H1 (cell line): ENCODE results near the gene SBNO1. TPM values are rescaled to one million over a fixed set of nuclear protein-coding genes. Genes with fewer than 3 reads are reported as not detected.
"Not testable (repeated sequence)": the region's sequence is repeated elsewhere in the genome, so short reads cannot be mapped to it uniquely, and the experiment has no call there.

Source experiments
- CTCF ChIA-PET: fragments of 300-600 bp; sonication (Branson Sonifier 250); formaldehyde crosslinking; loops from one replicate; lab custom pipeline; 2021; ENCODE audit not compliant: partially characterized antibody; lab: Charles Lee
- POLR2A ChIA-PET: fragments of 300-600 bp; sonication (Branson Sonifier 250); formaldehyde crosslinking; loops from one replicate; lab custom pipeline; 2021; ENCODE audit warnings: inconsistent platforms; ENCODE audit not compliant: partially characterized antibody; lab: Charles Lee
- DNase-seq, 2 experiments: peaks; one replicate each; pipeline versions ENCODE4 v3.0.0 to v3.0.0-alpha.2; 2010 to 2022; ENCODE audit warnings: low spot score in 2 of 2, low read depth in 1 of 2, mixed read lengths in 1 of 2
- FAIRE-seq: peaks from 2 replicates; lab custom pipeline; 2011; peaks lifted over from hg19 to GRCh38; lab: Jason Lieb, UNC
- H2AFZ ChIP-seq: 2 replicates; pipeline ENCODE4 v1.8.1; 2012; ENCODE audit warnings: low read length, inconsistent platforms
- H2AK5ac ChIP-seq: 2 replicates; pipeline ENCODE4 v1.6.1; 2013; ENCODE audit warnings: low read depth, low read length
- H2BK120ac ChIP-seq: replicated peaks from 2 replicates; pipeline ENCODE3; 2013; ENCODE audit warnings: low read depth, low read length, inconsistent platforms
- H2BK12ac ChIP-seq: 2 replicates; pipeline ENCODE4 v1.6.1; 2013; ENCODE audit warnings: low read depth, low read length
- H2BK15ac ChIP-seq: 2 replicates; pipeline ENCODE4 v1.6.1; 2013; ENCODE audit warnings: low read length
- H2BK20ac ChIP-seq: 2 replicates; pipeline ENCODE4 v1.6.1; 2013; ENCODE audit warnings: low read length
- H2BK5ac ChIP-seq: 2 replicates; pipeline ENCODE4 v1.6.1; 2013; ENCODE audit warnings: low read depth, low read length
- H3K14ac ChIP-seq: 2 replicates; pipeline ENCODE4 v1.6.1; 2013; ENCODE audit warnings: inconsistent platforms; ENCODE audit not compliant: insufficient read length
- H3K18ac ChIP-seq: 2 replicates; pipeline ENCODE4 v1.6.1; 2013; ENCODE audit warnings: low read length; ENCODE audit errors: extremely low read depth
- H3K23ac ChIP-seq: 2 replicates; pipeline ENCODE4 v1.6.1; 2013; ENCODE audit warnings: inconsistent platforms; ENCODE audit not compliant: insufficient read length
- H3K23me2 ChIP-seq: 2 replicates; pipeline ENCODE4 v1.6.1; 2013; ENCODE audit warnings: low read depth, low read length
- H3K27ac ChIP-seq: 2 replicates; pipeline ENCODE4 v1.6.1; 2011; ENCODE audit warnings: low read depth, low read length, inconsistent platforms
- H3K27me3 ChIP-seq, 4 experiments: replicated peaks in 1 of 4; 1 replicate in 1 of 4; 2 replicates in 3 of 4; pipeline versions ENCODE4 v1.6.1 to v1.8.1; 2011 to 2013; ENCODE audit warnings: low read length in 3 of 4, mild to moderate bottlenecking in 3 of 4, inconsistent platforms in 2 of 4, mixed read lengths in 2 of 4, moderate library complexity in 1 of 4; ENCODE audit not compliant: control insufficient read depth in 3 of 4, insufficient read depth in 3 of 4; ENCODE audit errors: extremely low read depth in 1 of 4
- H3K36me3 ChIP-seq, 4 experiments: 2 replicates each; pipeline versions ENCODE4 v1.6.1 to v1.8.1; 2011 to 2013; ENCODE audit warnings: mild to moderate bottlenecking in 4 of 4, low read length in 3 of 4, moderate library complexity in 2 of 4, control low read depth in 1 of 4, inconsistent platforms in 1 of 4; ENCODE audit not compliant: insufficient read depth in 4 of 4, control insufficient read depth in 2 of 4
- H3K4ac ChIP-seq: replicated peaks from 2 replicates; pipeline ENCODE3; 2013; ENCODE audit warnings: low read length, low read depth, mixed read lengths, inconsistent platforms; ENCODE audit not compliant: insufficient read length
- H3K4me1 ChIP-seq, 4 experiments: replicated peaks in 1 of 4; 1 replicate in 1 of 4; 2 replicates in 3 of 4; pipeline versions ENCODE4 v1.6.1 to v1.8.1; 2011 to 2013; ENCODE audit warnings: low read length in 3 of 4, inconsistent platforms in 2 of 4, mixed read lengths in 1 of 4; ENCODE audit not compliant: insufficient read depth in 4 of 4, control insufficient read depth in 3 of 4
- H3K4me2 ChIP-seq, 2 experiments: 2 replicates each; pipeline versions ENCODE4 v1.6.1 to v1.8.1; 2011 to 2013; ENCODE audit warnings: low read depth in 2 of 2, low read length in 2 of 2, control low read depth in 1 of 2, inconsistent platforms in 1 of 2, mild to moderate bottlenecking in 1 of 2; ENCODE audit not compliant: insufficient read depth in 1 of 2
- H3K4me3 ChIP-seq, 4 experiments: fragments of 200-600, 300-600 bp in 1 of 4; sonication (generic), shearing (Covaris generic), sonication (Bioruptor Twin) in 1 of 4; 2 replicates each; pipeline versions ENCODE4 v1.5.1 to v1.8.1; 2011 to 2016; ENCODE audit warnings: low read length in 4 of 4, low read depth in 3 of 4, control low read depth in 2 of 4, inconsistent platforms in 2 of 4, mild to moderate bottlenecking in 2 of 4, mixed read lengths in 1 of 4, moderate library complexity in 1 of 4; ENCODE audit not compliant: insufficient read depth in 2 of 4; ENCODE audit errors: extremely low read depth in 1 of 4
- H3K56ac ChIP-seq: replicated peaks from 2 replicates; pipeline ENCODE3; 2013; ENCODE audit warnings: low read depth, mild to moderate bottlenecking, mixed read lengths, low read length, inconsistent platforms; ENCODE audit not compliant: insufficient read length
- H3K79me1 ChIP-seq: 2 replicates; pipeline ENCODE4 v1.6.1; 2013; ENCODE audit warnings: low read depth, low read length, control low read depth
- H3K79me2 ChIP-seq, 2 experiments: 2 replicates each; pipeline versions ENCODE4 v1.6.1 to v1.8.1; 2012 to 2013; ENCODE audit warnings: low read length in 2 of 2, mild to moderate bottlenecking in 2 of 2, inconsistent platforms in 1 of 2; ENCODE audit not compliant: insufficient read depth in 2 of 2, control insufficient read depth in 1 of 2
- H3K9ac ChIP-seq, 4 experiments: replicated peaks in 1 of 4; 1 replicate in 1 of 4; 2 replicates in 3 of 4; pipeline versions ENCODE4 v1.6.1 to v1.8.1; 2011 to 2013; ENCODE audit warnings: low read depth in 3 of 4, low read length in 3 of 4, control low read depth in 2 of 4, mild to moderate bottlenecking in 2 of 4, moderate library complexity in 2 of 4, inconsistent platforms in 1 of 4; ENCODE audit errors: extremely low read depth in 1 of 4
- H3K9me3 ChIP-seq, 2 experiments: 2 replicates each; pipeline versions ENCODE4 v1.6.1 to v1.8.1; 2012 to 2013; ENCODE audit warnings: mild to moderate bottlenecking in 2 of 2, moderate library complexity in 2 of 2, control low read depth in 1 of 2, inconsistent platforms in 1 of 2, low read depth in 1 of 2, low read length in 1 of 2, mixed read lengths in 1 of 2; ENCODE audit not compliant: insufficient read depth in 2 of 2
- H4K20me1 ChIP-seq, 2 experiments: replicated peaks in 1 of 2; 2 replicates each; pipeline versions ENCODE3 to v1.8.1; 2011 to 2013; ENCODE audit warnings: inconsistent platforms in 2 of 2, low read length in 2 of 2, mild to moderate bottlenecking in 1 of 2; ENCODE audit not compliant: insufficient read depth in 2 of 2, control insufficient read depth in 1 of 2
- H4K5ac ChIP-seq: 2 replicates; pipeline ENCODE4 v1.6.1; 2013; ENCODE audit warnings: low read length, low read depth, mixed read lengths, inconsistent platforms; ENCODE audit not compliant: insufficient read length
- H4K8ac ChIP-seq: 2 replicates; pipeline ENCODE4 v1.8.0; 2013; ENCODE audit warnings: mild to moderate bottlenecking, moderate library complexity, low read length, inconsistent platforms; ENCODE audit not compliant: insufficient read depth; ENCODE audit errors: extremely low read depth
- H4K91ac ChIP-seq: replicated peaks from 2 replicates; pipeline ENCODE3; 2013; ENCODE audit warnings: low read length, mixed read lengths, inconsistent platforms; ENCODE audit not compliant: insufficient read length
- WGBS, 2 experiments: shearing (Covaris generic) in 1 of 2; methylation state at CpG; one replicate each; pipeline versions ENCODE4 v1.1.6 to v1.1.7; 2013 to 2015; ENCODE audit warnings: low lambda C conversion rate in 2 of 2, mixed read lengths in 2 of 2, inconsistent platforms in 1 of 2, low coverage in 1 of 2, missing lambda C conversion rate in 1 of 2; ENCODE audit not compliant: insufficient replicate concordance in 2 of 2, insufficient coverage in 1 of 2, insufficient read length in 1 of 2; ENCODE audit errors: extremely low coverage in 1 of 2, missing lambda C conversion rate in 1 of 2; 5-methylcytosine and 5-hydroxymethylcytosine counted together
- polyA plus RNA-seq, 7 experiments: library from polyadenylated mRNA; depleted of rRNA in 3 of 7; stranded (reverse) in 5 of 7; unstranded in 2 of 7; fragments of >200 nt in 5 of 7; fragments of 200-250 nt in 2 of 7; gene quantifications; 1 replicate in 5 of 7; 2 replicates in 1 of 7; 4 replicates in 1 of 7; pipeline versions ENCODE4 v1.2.1 to v1.2.3, GENCODE V29; 2011 to 2013; ENCODE audit warnings: missing spikeins in 2 of 7, mixed read lengths in 2 of 7
- total RNA-seq: library from RNA; stranded (reverse); fragmentation: NEBNext Ultra II Directional; extraction: Animal tissue kit (Norgen Biotek cat#: 25700); gene quantifications from 2 replicates; pipeline ENCODE4 v1.2.1, GENCODE V29; 2021

The SBNO1 gene
- total and polyA plus RNA-seq, 2 of the 8 experiments (the other 6 are each of a cell fraction or from before 2014, with no cell fraction given), result 6.7 to 57.7 TPM

- not testable (repeated sequence) for H2AK5ac ChIP-seq, H3K36me3 ChIP-seq, H3K79me1 ChIP-seq, H3K4ac ChIP-seq, H3K9me3 ChIP-seq, H4K8ac ChIP-seq, H3K4me2 ChIP-seq, FAIRE-seq, H3K9ac ChIP-seq, H2BK12ac ChIP-seq, H3K4me1 ChIP-seq, H2BK5ac ChIP-seq, H3K18ac ChIP-seq, H3K23ac ChIP-seq, H3K27me3 ChIP-seq, H2BK120ac ChIP-seq, H3K23me2 ChIP-seq, H2AFZ ChIP-seq, H3K4me3 ChIP-seq, H4K5ac ChIP-seq, H3K27ac ChIP-seq, H2BK20ac ChIP-seq, DNase-seq, H2BK15ac ChIP-seq, H3K79me2 ChIP-seq, H3K56ac ChIP-seq, H4K91ac ChIP-seq, H4K20me1 ChIP-seq, H3K14ac ChIP-seq
- ChIA-PET CTCF (interaction anchor here (0.6 to 2.0 kb wide), 4 partner anchors 9 to 172 kb away, joined by 3 to 7 read pairs (median 4); no protein-coding TSS in a partner anchor), POLR2A (interaction anchor here (1.1 to 1.8 kb wide), 3 partner anchors 16 to 26 kb away, joined by 3 to 5 read pairs (median 3); partner anchors contain the start of gene KMT5A)
- WGBS, 2 experiments, result 89% methylated on average over 11 of the region's 11 CpGs; no CpG with 5 or more reads in 1 of the 2 experiments
These were observed 44.8 kb upstream of the SBNO1 start for GRCh38 chr12:123409284-123410040.
